ENCODE measurements around the gene WDR31.
"Not testable (repeated sequence)": the region's sequence is repeated elsewhere in the genome, so short reads cannot be mapped to it uniquely, and the experiment has no call there.

DNA sequence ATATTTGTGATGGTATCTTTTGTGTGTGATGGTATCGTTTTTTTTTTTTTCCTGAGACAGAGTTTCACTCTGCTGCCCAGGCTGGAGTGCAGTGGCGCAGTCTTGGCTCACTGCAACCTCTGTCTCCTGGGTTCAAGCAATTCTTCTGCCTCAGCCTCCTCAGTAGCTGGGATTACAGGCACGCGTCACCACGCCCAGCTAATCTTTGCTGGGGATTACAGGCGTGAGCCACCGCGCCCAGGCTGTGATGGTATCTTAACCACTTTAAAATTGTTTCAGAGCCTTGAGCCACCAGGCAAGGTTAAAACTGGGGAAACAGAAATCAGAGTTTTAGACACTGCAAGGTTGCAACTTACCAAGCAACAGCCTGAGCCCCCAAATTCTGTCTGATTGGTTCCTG, 43.8 kb downstream of the WDR31 start:
- TF ChIP-seq MAFK, POLR2A (IDR thresholded peaks at IDR 0.05; ENCODE audit: low read depth, low read length): not testable (repeated sequence)
- TF ChIP-seq, protein P1, sequence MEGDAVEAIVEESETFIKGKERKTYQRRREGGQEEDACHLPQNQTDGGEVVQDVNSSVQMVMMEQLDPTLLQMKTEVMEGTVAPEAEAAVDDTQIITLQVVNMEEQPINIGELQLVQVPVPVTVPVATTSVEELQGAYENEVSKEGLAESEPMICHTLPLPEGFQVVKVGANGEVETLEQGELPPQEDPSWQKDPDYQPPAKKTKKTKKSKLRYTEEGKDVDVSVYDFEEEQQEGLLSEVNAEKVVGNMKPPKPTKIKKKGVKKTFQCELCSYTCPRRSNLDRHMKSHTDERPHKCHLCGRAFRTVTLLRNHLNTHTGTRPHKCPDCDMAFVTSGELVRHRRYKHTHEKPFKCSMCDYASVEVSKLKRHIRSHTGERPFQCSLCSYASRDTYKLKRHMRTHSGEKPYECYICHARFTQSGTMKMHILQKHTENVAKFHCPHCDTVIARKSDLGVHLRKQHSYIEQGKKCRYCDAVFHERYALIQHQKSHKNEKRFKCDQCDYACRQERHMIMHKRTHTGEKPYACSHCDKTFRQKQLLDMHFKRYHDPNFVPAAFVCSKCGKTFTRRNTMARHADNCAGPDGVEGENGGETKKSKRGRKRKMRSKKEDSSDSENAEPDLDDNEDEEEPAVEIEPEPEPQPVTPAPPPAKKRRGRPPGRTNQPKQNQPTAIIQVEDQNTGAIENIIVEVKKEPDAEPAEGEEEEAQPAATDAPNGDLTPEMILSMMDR (conservative IDR thresholded peaks at IDR 0.05; ENCODE audit: low read depth, low read length), result not testable (repeated sequence)

All from IMR-90 (cell line).